Ascending aorta (tissue), 2 donors: Measurements from ENCODE around the gene FSTL4. TPM values are rescaled to one million over a fixed set of nuclear protein-coding genes. Genes with fewer than 3 reads are reported as not detected.

Source experiments
- DNase-seq, 2 donors: peaks; one replicate each; pipeline ENCODE4 v3.0.0-alpha.2; 2019; ENCODE audit warnings: low spot score in 2 of 2
- H3K27ac ChIP-seq, 2 donors: fragments of 200-600 bp; sonication (generic); one replicate each; pipeline ENCODE4 v1.5.1; 2016 to 2017; ENCODE audit warnings: mild to moderate bottlenecking in 1 of 2
- H3K27me3 ChIP-seq: fragments of 200-600 bp; sonication (generic); one replicate; pipeline ENCODE4 v1.5.1; 2017
- H3K36me3 ChIP-seq, 2 donors: fragments of 200-600 bp; sonication (generic); one replicate each; pipeline ENCODE4 v1.5.1; 2016
- H3K4me1 ChIP-seq, 2 donors: fragments of 200-600 bp; sonication (generic); one replicate each; pipeline ENCODE4 v1.5.1; 2016 to 2017; ENCODE audit warnings: mild to moderate bottlenecking in 1 of 2
- H3K4me3 ChIP-seq, 2 donors: fragments of 200-600 bp; sonication (generic); one replicate each; pipeline ENCODE4 v1.5.1; 2016 to 2017; ENCODE audit warnings: mild to moderate bottlenecking in 1 of 2
- H3K9me3 ChIP-seq, 2 donors: fragments of 200-600 bp; sonication (generic); one replicate each; pipeline ENCODE4 v1.5.1; 2016
- intact Hi-C: fragments of 100-400 bp; cut with DNase I; formaldehyde crosslinking; loops from one replicate; pipeline ENCODE4 v1.15.1; 2023
- total RNA-seq: library from RNA; depleted of rRNA; stranded (reverse); fragments of >200 nt; gene quantifications from one replicate; pipeline ENCODE4 v1.1.0, GENCODE V29; 2016
- TF ChIP-seq, protein P1 (sequence below), 3 experiments: fragments of 200-600 bp in 2 of 3; fragments of 450-650 bp in 1 of 3; sonication (generic) in 2 of 3; IDR thresholded peaks; one replicate each; pipeline ENCODE4 v1.5.1; 2016 to 2019; ENCODE audit warnings: antibody characterized with exemption in 3 of 3, mild to moderate bottlenecking in 1 of 3, moderate library complexity in 1 of 3

Gene FSTL4
- total RNA-seq, 1 donor from 2014 or later, result 0.11 TPM

- intact Hi-C loops, result no loop called here
- Histone ChIP-seq H3K4me1 (no peaks in the 10 kb centered on the region), H3K36me3 (no peaks in the 10 kb centered on the region), H3K4me3 (no peak overlapping the region), H3K27me3 (no peaks in the 10 kb centered on the region), H3K9me3 (no peaks in the 10 kb centered on the region), H3K27ac (no peak overlapping the region)
- TF ChIP-seq, protein P1, sequence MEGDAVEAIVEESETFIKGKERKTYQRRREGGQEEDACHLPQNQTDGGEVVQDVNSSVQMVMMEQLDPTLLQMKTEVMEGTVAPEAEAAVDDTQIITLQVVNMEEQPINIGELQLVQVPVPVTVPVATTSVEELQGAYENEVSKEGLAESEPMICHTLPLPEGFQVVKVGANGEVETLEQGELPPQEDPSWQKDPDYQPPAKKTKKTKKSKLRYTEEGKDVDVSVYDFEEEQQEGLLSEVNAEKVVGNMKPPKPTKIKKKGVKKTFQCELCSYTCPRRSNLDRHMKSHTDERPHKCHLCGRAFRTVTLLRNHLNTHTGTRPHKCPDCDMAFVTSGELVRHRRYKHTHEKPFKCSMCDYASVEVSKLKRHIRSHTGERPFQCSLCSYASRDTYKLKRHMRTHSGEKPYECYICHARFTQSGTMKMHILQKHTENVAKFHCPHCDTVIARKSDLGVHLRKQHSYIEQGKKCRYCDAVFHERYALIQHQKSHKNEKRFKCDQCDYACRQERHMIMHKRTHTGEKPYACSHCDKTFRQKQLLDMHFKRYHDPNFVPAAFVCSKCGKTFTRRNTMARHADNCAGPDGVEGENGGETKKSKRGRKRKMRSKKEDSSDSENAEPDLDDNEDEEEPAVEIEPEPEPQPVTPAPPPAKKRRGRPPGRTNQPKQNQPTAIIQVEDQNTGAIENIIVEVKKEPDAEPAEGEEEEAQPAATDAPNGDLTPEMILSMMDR (IDR thresholded peaks at IDR 0.05), result no peak
- no peak for DNase-seq
Measured at GRCh38 chr5:133347039-133347438, 265.3 kb downstream of the FSTL4 start.

GRCh38 chr5:133344266-133344665 lies 268.1 kb downstream of the FSTL4 start:
- H3K27ac ChIP-seq, result no peak overlapping the region
- H3K9me3 ChIP-seq, result no peaks in the 10 kb centered on the region
- H3K4me3 ChIP-seq, result no peak overlapping the region
- H3K27me3 ChIP-seq, result no peaks in the 10 kb centered on the region
- H3K4me1 ChIP-seq, result no peaks in the 10 kb centered on the region
- intact Hi-C loops, result no loop called here
- DNase-seq, result no peak
- no peaks in the 10 kb centered on the region for H3K36me3 ChIP-seq
- TF ChIP-seq, protein P1 (IDR thresholded peaks at IDR 0.05), result no peak

DNA sequence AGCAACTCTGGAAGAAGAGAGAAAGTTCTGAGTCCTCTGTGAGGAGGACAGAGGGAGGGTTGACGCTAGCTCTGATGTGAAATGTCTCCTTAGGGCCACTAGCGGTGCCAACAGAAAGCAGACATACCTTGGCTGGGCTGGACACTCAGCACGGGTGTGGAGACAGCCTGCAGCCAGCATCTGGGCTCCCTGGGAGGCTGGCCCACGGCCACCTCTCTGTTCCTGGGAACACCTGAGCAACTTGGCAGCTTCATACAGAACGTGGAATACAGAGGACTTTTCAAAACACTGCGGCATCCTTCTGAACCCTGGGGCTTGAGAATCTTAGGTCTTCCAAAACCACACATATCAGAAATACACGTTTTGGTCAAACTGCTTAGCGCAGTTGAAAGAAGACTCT lies 269.1 kb downstream of the FSTL4 start:
- Histone ChIP-seq H3K9me3 (no peaks in the 10 kb centered on the region), H3K27ac (no peak overlapping the region), H3K4me3 (no peak overlapping the region), H3K27me3 (no peaks in the 10 kb centered on the region), H3K4me1 (no peaks in the 10 kb centered on the region), H3K36me3 (no peaks in the 10 kb centered on the region)
- TF ChIP-seq, protein P1 (IDR thresholded peaks at IDR 0.05), result no peak
- DNase-seq, result no peak
- intact Hi-C loops, result no loop called here

- Histone ChIP-seq H3K4me3 (no peak overlapping the region), H3K27ac (no peak overlapping the region), H3K27me3 (no peaks in the 10 kb centered on the region), H3K9me3 (no peaks in the 10 kb centered on the region), H3K36me3 (no peaks in the 10 kb centered on the region), H3K4me1 (no peaks in the 10 kb centered on the region)
- TF ChIP-seq, protein P1 (IDR thresholded peaks at IDR 0.05), result no peak
- DNase-seq, result no peak
- intact Hi-C loops, result no loop called here
Measured at GRCh38 chr5:133341915-133342710, 270.2 kb downstream of the FSTL4 start.

GRCh38 chr5:133341296-133341695 lies 271.0 kb downstream of the FSTL4 start:
- TF ChIP-seq, protein P1 (IDR thresholded peaks at IDR 0.05), result no peak
- intact Hi-C loops, result no loop called here
- no peaks in the 10 kb centered on the region for H3K4me1 ChIP-seq
- no peak overlapping the region for H3K27ac ChIP-seq
- H3K4me3 ChIP-seq, result no peak overlapping the region
- no peaks in the 10 kb centered on the region for H3K27me3 ChIP-seq
- H3K36me3 ChIP-seq, result no peaks in the 10 kb centered on the region
- H3K9me3 ChIP-seq, result no peaks in the 10 kb centered on the region
- no peak for DNase-seq
